ENCODE results near the gene APOBEC3C. TPM values are rescaled to one million over a fixed set of nuclear protein-coding genes. Genes with fewer than 3 reads are reported as not detected.

Gene APOBEC3C
- polyA plus RNA-seq, 1 donor from 2014 or later, result not detected

- TF ChIP-seq REST (IDR thresholded peaks at IDR 0.05; ENCODE audit: borderline replicate concordance) (no peak), TAF1 (IDR thresholded peaks at IDR 0.05; ENCODE audit: low read depth) (no peak), MXI1 (conservative IDR thresholded peaks at IDR 0.05; ENCODE audit: poor library complexity, severe bottlenecking) (no peak), POLR2AphosphoS5 (IDR thresholded peaks at IDR 0.05) (no peak), RAD21 (conservative IDR thresholded peaks at IDR 0.05) (no peak), EZH2 (IDR thresholded peaks at IDR 0.05; ENCODE audit: borderline replicate concordance, insufficient read depth, low read length, poor library complexity, severe bottlenecking) (no peak), EP300 (conservative IDR thresholded peaks at IDR 0.05; ENCODE audit: poor library complexity, severe bottlenecking) (no peak), CTCF (IDR thresholded peaks at IDR 0.05; ENCODE audit: poor library complexity, severe bottlenecking) (no peak), SMC3 (conservative IDR thresholded peaks at IDR 0.05; ENCODE audit: poor library complexity) (no peak)
- no peaks in the 10 kb centered on the region for H3K9me2 ChIP-seq (ENCODE audit: insufficient read depth, low read length)
Observed at GRCh38 chr22:38997518-38997917, 16.5 kb upstream of the APOBEC3C start.

GRCh38 chr22:39003165-39003638 lies 10.9 kb upstream of the APOBEC3C start:
- no peaks in the 10 kb centered on the region for H3K27me3 ChIP-seq (ENCODE audit: insufficient read depth, low read depth, low read length)
- H3K79me2 ChIP-seq (replicated peaks; ENCODE audit: insufficient read depth, low read length), result no peaks in the 10 kb centered on the region
- H2AFZ ChIP-seq (ENCODE audit: low read depth, low read length), result no peak overlapping the region
- H3K9ac ChIP-seq (ENCODE audit: low read length), result no peak overlapping the region
- no peak overlapping the region for H3K27ac ChIP-seq (ENCODE audit: low read length)
- no peaks in the 10 kb centered on the region for H4K20me1 ChIP-seq (ENCODE audit: insufficient read depth)
- no peaks in the 10 kb centered on the region for H3K9me3 ChIP-seq (ENCODE audit: low read length)
- peak; percentile 63 for TF ChIP-seq CTCF (IDR thresholded peaks at IDR 0.05; ENCODE audit: poor library complexity, severe bottlenecking)
- TF ChIP-seq RAD21 (conservative IDR thresholded peaks at IDR 0.05), result peak; percentile 53
- peak; percentile 67 for TF ChIP-seq SMC3 (conservative IDR thresholded peaks at IDR 0.05; ENCODE audit: poor library complexity)
- TF ChIP-seq REST (IDR thresholded peaks at IDR 0.05; ENCODE audit: borderline replicate concordance), result no peak
- no peaks in the 10 kb centered on the region for H3K9me2 ChIP-seq (ENCODE audit: insufficient read depth, low read length)
- H3F3A ChIP-seq (ENCODE audit: insufficient read depth, low read length, poor library complexity, severe bottlenecking), result no peaks in the 10 kb centered on the region
- no peak overlapping the region for H3K4me2 ChIP-seq (ENCODE audit: low read length)
- H3K36me3 ChIP-seq (ENCODE audit: insufficient read depth, low read length), result no peaks in the 10 kb centered on the region
- H3K4me3 ChIP-seq (ENCODE audit: low read length), result no peak overlapping the region

More at GRCh38 chr22:38997518-38997917, 16.5 kb upstream of the APOBEC3C start:
- Histone ChIP-seq H3K36me3 (ENCODE audit: insufficient read depth, low read length) (no peaks in the 10 kb centered on the region), H4K20me1 (ENCODE audit: insufficient read depth) (no peaks in the 10 kb centered on the region), H3K4me2 (ENCODE audit: low read length) (no peak overlapping the region), H3F3A (ENCODE audit: insufficient read depth, low read length, poor library complexity, severe bottlenecking) (no peaks in the 10 kb centered on the region), H3K27me3 (ENCODE audit: insufficient read depth, low read depth, low read length) (no peaks in the 10 kb centered on the region), H3K9ac (ENCODE audit: low read length) (no peak overlapping the region), H3K4me3 (ENCODE audit: low read length) (no peak overlapping the region), H3K9me3 (ENCODE audit: low read length) (no peaks in the 10 kb centered on the region), H3K27ac (ENCODE audit: low read length) (no peak overlapping the region), H3K79me2 (replicated peaks; ENCODE audit: insufficient read depth, low read length) (no peaks in the 10 kb centered on the region), H2AFZ (ENCODE audit: low read depth, low read length) (no peak overlapping the region)

Data from neural cell (in vitro differentiated cells).